H1 (cell line): ENCODE results near the gene PDE2A. TPM values are rescaled to one million over a fixed set of nuclear protein-coding genes. Genes with fewer than 3 reads are reported as not detected.

ENCODE experiments used
- CTCF ChIA-PET: fragments of 300-600 bp; sonication (Branson Sonifier 250); formaldehyde crosslinking; loops from one replicate; lab custom pipeline; 2021; ENCODE audit not compliant: partially characterized antibody; lab: Charles Lee
- POLR2A ChIA-PET: fragments of 300-600 bp; sonication (Branson Sonifier 250); formaldehyde crosslinking; loops from one replicate; lab custom pipeline; 2021; ENCODE audit warnings: inconsistent platforms; ENCODE audit not compliant: partially characterized antibody; lab: Charles Lee
- DNase-seq, 2 experiments: peaks; one replicate each; pipeline versions ENCODE4 v3.0.0 to v3.0.0-alpha.2; 2010 to 2022; ENCODE audit warnings: low spot score in 2 of 2, low read depth in 1 of 2, mixed read lengths in 1 of 2
- FAIRE-seq: peaks from 2 replicates; lab custom pipeline; 2011; peaks lifted over from hg19 to GRCh38; lab: Jason Lieb, UNC
- H2AFZ ChIP-seq: 2 replicates; pipeline ENCODE4 v1.8.1; 2012; ENCODE audit warnings: low read length, inconsistent platforms
- H2AK5ac ChIP-seq: 2 replicates; pipeline ENCODE4 v1.6.1; 2013; ENCODE audit warnings: low read depth, low read length
- H2BK120ac ChIP-seq: replicated peaks from 2 replicates; pipeline ENCODE3; 2013; ENCODE audit warnings: low read depth, low read length, inconsistent platforms
- H2BK12ac ChIP-seq: 2 replicates; pipeline ENCODE4 v1.6.1; 2013; ENCODE audit warnings: low read depth, low read length
- H2BK15ac ChIP-seq: 2 replicates; pipeline ENCODE4 v1.6.1; 2013; ENCODE audit warnings: low read length
- H2BK20ac ChIP-seq: 2 replicates; pipeline ENCODE4 v1.6.1; 2013; ENCODE audit warnings: low read length
- H2BK5ac ChIP-seq: 2 replicates; pipeline ENCODE4 v1.6.1; 2013; ENCODE audit warnings: low read depth, low read length
- H3K14ac ChIP-seq: 2 replicates; pipeline ENCODE4 v1.6.1; 2013; ENCODE audit warnings: inconsistent platforms; ENCODE audit not compliant: insufficient read length
- H3K18ac ChIP-seq: 2 replicates; pipeline ENCODE4 v1.6.1; 2013; ENCODE audit warnings: low read length; ENCODE audit errors: extremely low read depth
- H3K23ac ChIP-seq: 2 replicates; pipeline ENCODE4 v1.6.1; 2013; ENCODE audit warnings: inconsistent platforms; ENCODE audit not compliant: insufficient read length
- H3K23me2 ChIP-seq: 2 replicates; pipeline ENCODE4 v1.6.1; 2013; ENCODE audit warnings: low read depth, low read length
- H3K27ac ChIP-seq: 2 replicates; pipeline ENCODE4 v1.6.1; 2011; ENCODE audit warnings: low read depth, low read length, inconsistent platforms
- H3K27me3 ChIP-seq, 4 experiments: replicated peaks in 1 of 4; 1 replicate in 1 of 4; 2 replicates in 3 of 4; pipeline versions ENCODE4 v1.6.1 to v1.8.1; 2011 to 2013; ENCODE audit warnings: low read length in 3 of 4, mild to moderate bottlenecking in 3 of 4, inconsistent platforms in 2 of 4, mixed read lengths in 2 of 4, moderate library complexity in 1 of 4; ENCODE audit not compliant: control insufficient read depth in 3 of 4, insufficient read depth in 3 of 4; ENCODE audit errors: extremely low read depth in 1 of 4
- H3K36me3 ChIP-seq, 4 experiments: 2 replicates each; pipeline versions ENCODE4 v1.6.1 to v1.8.1; 2011 to 2013; ENCODE audit warnings: mild to moderate bottlenecking in 4 of 4, low read length in 3 of 4, moderate library complexity in 2 of 4, control low read depth in 1 of 4, inconsistent platforms in 1 of 4; ENCODE audit not compliant: insufficient read depth in 4 of 4, control insufficient read depth in 2 of 4
- H3K4ac ChIP-seq: replicated peaks from 2 replicates; pipeline ENCODE3; 2013; ENCODE audit warnings: low read length, low read depth, mixed read lengths, inconsistent platforms; ENCODE audit not compliant: insufficient read length
- H3K4me1 ChIP-seq, 4 experiments: replicated peaks in 1 of 4; 1 replicate in 1 of 4; 2 replicates in 3 of 4; pipeline versions ENCODE4 v1.6.1 to v1.8.1; 2011 to 2013; ENCODE audit warnings: low read length in 3 of 4, inconsistent platforms in 2 of 4, mixed read lengths in 1 of 4; ENCODE audit not compliant: insufficient read depth in 4 of 4, control insufficient read depth in 3 of 4
- H3K4me2 ChIP-seq, 2 experiments: 2 replicates each; pipeline versions ENCODE4 v1.6.1 to v1.8.1; 2011 to 2013; ENCODE audit warnings: low read depth in 2 of 2, low read length in 2 of 2, control low read depth in 1 of 2, inconsistent platforms in 1 of 2, mild to moderate bottlenecking in 1 of 2; ENCODE audit not compliant: insufficient read depth in 1 of 2
- H3K4me3 ChIP-seq, 4 experiments: fragments of 200-600, 300-600 bp in 1 of 4; sonication (generic), shearing (Covaris generic), sonication (Bioruptor Twin) in 1 of 4; 2 replicates each; pipeline versions ENCODE4 v1.5.1 to v1.8.1; 2011 to 2016; ENCODE audit warnings: low read length in 4 of 4, low read depth in 3 of 4, control low read depth in 2 of 4, inconsistent platforms in 2 of 4, mild to moderate bottlenecking in 2 of 4, mixed read lengths in 1 of 4, moderate library complexity in 1 of 4; ENCODE audit not compliant: insufficient read depth in 2 of 4; ENCODE audit errors: extremely low read depth in 1 of 4
- H3K56ac ChIP-seq: replicated peaks from 2 replicates; pipeline ENCODE3; 2013; ENCODE audit warnings: low read depth, mild to moderate bottlenecking, mixed read lengths, low read length, inconsistent platforms; ENCODE audit not compliant: insufficient read length
- H3K79me1 ChIP-seq: 2 replicates; pipeline ENCODE4 v1.6.1; 2013; ENCODE audit warnings: low read depth, low read length, control low read depth
- H3K79me2 ChIP-seq, 2 experiments: 2 replicates each; pipeline versions ENCODE4 v1.6.1 to v1.8.1; 2012 to 2013; ENCODE audit warnings: low read length in 2 of 2, mild to moderate bottlenecking in 2 of 2, inconsistent platforms in 1 of 2; ENCODE audit not compliant: insufficient read depth in 2 of 2, control insufficient read depth in 1 of 2
- H3K9ac ChIP-seq, 4 experiments: replicated peaks in 1 of 4; 1 replicate in 1 of 4; 2 replicates in 3 of 4; pipeline versions ENCODE4 v1.6.1 to v1.8.1; 2011 to 2013; ENCODE audit warnings: low read depth in 3 of 4, low read length in 3 of 4, control low read depth in 2 of 4, mild to moderate bottlenecking in 2 of 4, moderate library complexity in 2 of 4, inconsistent platforms in 1 of 4; ENCODE audit errors: extremely low read depth in 1 of 4
- H3K9me3 ChIP-seq, 2 experiments: 2 replicates each; pipeline versions ENCODE4 v1.6.1 to v1.8.1; 2012 to 2013; ENCODE audit warnings: mild to moderate bottlenecking in 2 of 2, moderate library complexity in 2 of 2, control low read depth in 1 of 2, inconsistent platforms in 1 of 2, low read depth in 1 of 2, low read length in 1 of 2, mixed read lengths in 1 of 2; ENCODE audit not compliant: insufficient read depth in 2 of 2
- H4K20me1 ChIP-seq, 2 experiments: replicated peaks in 1 of 2; 2 replicates each; pipeline versions ENCODE3 to v1.8.1; 2011 to 2013; ENCODE audit warnings: inconsistent platforms in 2 of 2, low read length in 2 of 2, mild to moderate bottlenecking in 1 of 2; ENCODE audit not compliant: insufficient read depth in 2 of 2, control insufficient read depth in 1 of 2
- H4K5ac ChIP-seq: 2 replicates; pipeline ENCODE4 v1.6.1; 2013; ENCODE audit warnings: low read length, low read depth, mixed read lengths, inconsistent platforms; ENCODE audit not compliant: insufficient read length
- H4K8ac ChIP-seq: 2 replicates; pipeline ENCODE4 v1.8.0; 2013; ENCODE audit warnings: mild to moderate bottlenecking, moderate library complexity, low read length, inconsistent platforms; ENCODE audit not compliant: insufficient read depth; ENCODE audit errors: extremely low read depth
- H4K91ac ChIP-seq: replicated peaks from 2 replicates; pipeline ENCODE3; 2013; ENCODE audit warnings: low read length, mixed read lengths, inconsistent platforms; ENCODE audit not compliant: insufficient read length
- CHD1 ChIP-seq: IDR thresholded peaks from 2 replicates; pipeline ENCODE4 v1.6.1; 2012; ENCODE audit warnings: low read depth, low read length, improper control_type of control experiment
- CTBP2 ChIP-seq: IDR thresholded peaks from 2 replicates; pipeline ENCODE4 v1.7.0; 2011; ENCODE audit warnings: borderline replicate concordance, mild to moderate bottlenecking, moderate library complexity, mixed read lengths, low read length; ENCODE audit not compliant: insufficient read depth, insufficient read length
- EGR1 ChIP-seq: IDR thresholded peaks from 2 replicates; pipeline ENCODE4 v1.6.1; 2011; ENCODE audit warnings: low read depth, low read length, borderline replicate concordance
- FOSL1 ChIP-seq: IDR thresholded peaks from 2 replicates; pipeline ENCODE4 v1.6.1; 2011; ENCODE audit warnings: mild to moderate bottlenecking, low read depth, low read length, moderate library complexity; ENCODE audit not compliant: insufficient read depth
- HDAC2 ChIP-seq, 2 experiments: fragments of 300-600 bp in 1 of 2; sonication (generic) in 1 of 2; IDR thresholded peaks; 2 replicates each; pipeline ENCODE4 v1.6.1; 2011 to 2012; ENCODE audit warnings: low read depth in 2 of 2, low read length in 2 of 2, mild to moderate bottlenecking in 2 of 2, moderate library complexity in 2 of 2, borderline replicate concordance in 1 of 2, inconsistent platforms in 1 of 2
- KDM5A ChIP-seq: fragments of 200-600 bp; IDR thresholded peaks from 2 replicates; pipeline ENCODE4 v1.7.1; 2012; ENCODE audit warnings: mild to moderate bottlenecking, low read length, inconsistent platforms, mixed read lengths
- MAX ChIP-seq: IDR thresholded peaks from 2 replicates; pipeline ENCODE4 v1.6.1; 2012; ENCODE audit warnings: inconsistent platforms
- SIX5 ChIP-seq: IDR thresholded peaks from 2 replicates; pipeline ENCODE4 v1.6.1; 2011; ENCODE audit warnings: mild to moderate bottlenecking, low read depth, low read length
- SRF ChIP-seq: IDR thresholded peaks from 2 replicates; pipeline ENCODE4 v1.6.1; 2011; ENCODE audit warnings: mild to moderate bottlenecking, low read depth, low read length, moderate library complexity
- SUZ12 ChIP-seq: fragments of 200-600 bp; sonication (generic); IDR thresholded peaks from 2 replicates; pipeline ENCODE4 v1.6.1; 2012; ENCODE audit warnings: mild to moderate bottlenecking, inconsistent platforms, low read length, moderate library complexity, mixed read lengths
- TAF1 ChIP-seq: IDR thresholded peaks from 2 replicates; pipeline ENCODE4 v1.6.1; 2011; ENCODE audit warnings: mild to moderate bottlenecking, low read depth, low read length
- YY1 ChIP-seq: IDR thresholded peaks from 2 replicates; pipeline ENCODE4 v1.6.1; 2011; ENCODE audit warnings: low read depth, mild to moderate bottlenecking, low read length
- ZNF274 ChIP-seq: IDR thresholded peaks from 2 replicates; pipeline ENCODE4 v1.7.0; 2012; ENCODE audit warnings: low read length, borderline replicate concordance; ENCODE audit errors: extremely low read depth
- WGBS, 2 experiments: shearing (Covaris generic) in 1 of 2; methylation state at CpG; one replicate each; pipeline versions ENCODE4 v1.1.6 to v1.1.7; 2013 to 2015; ENCODE audit warnings: low lambda C conversion rate in 2 of 2, mixed read lengths in 2 of 2, inconsistent platforms in 1 of 2, low coverage in 1 of 2, missing lambda C conversion rate in 1 of 2; ENCODE audit not compliant: insufficient replicate concordance in 2 of 2, insufficient coverage in 1 of 2, insufficient read length in 1 of 2; ENCODE audit errors: extremely low coverage in 1 of 2, missing lambda C conversion rate in 1 of 2; 5-methylcytosine and 5-hydroxymethylcytosine counted together
- polyA plus RNA-seq, 7 experiments: library from polyadenylated mRNA; depleted of rRNA in 3 of 7; stranded (reverse) in 5 of 7; unstranded in 2 of 7; fragments of >200 nt in 5 of 7; fragments of 200-250 nt in 2 of 7; gene quantifications; 1 replicate in 5 of 7; 2 replicates in 1 of 7; 4 replicates in 1 of 7; pipeline versions ENCODE4 v1.2.1 to v1.2.3, GENCODE V29; 2011 to 2013; ENCODE audit warnings: missing spikeins in 2 of 7, mixed read lengths in 2 of 7
- total RNA-seq: library from RNA; stranded (reverse); fragmentation: NEBNext Ultra II Directional; extraction: Animal tissue kit (Norgen Biotek cat#: 25700); gene quantifications from 2 replicates; pipeline ENCODE4 v1.2.1, GENCODE V29; 2021

PDE2A gene
- total and polyA plus RNA-seq, 2 of the 8 experiments (the other 6 are each of a cell fraction or from before 2014, with no cell fraction given): 3.4 to 7.1 TPM

- H3K4ac ChIP-seq: no peak overlapping the region
- H3K36me3 ChIP-seq: peaks cover 0 to 9% (median 0%) of the 10 kb centered on the region in 4 experiments; a peak in 4 of 8 replicates
- 0 out of 2 replicates have a peak overlapping the region, but pooled peaks have one; percentile 64 for H2BK12ac ChIP-seq
- no peak overlapping the region for H4K91ac ChIP-seq
- 0 out of 7 replicates have a peak overlapping the region, but pooled peaks of 1 of the 4 experiments have one; percentile 10 for H3K9ac ChIP-seq
- no peak overlapping the region for H3K23ac ChIP-seq
- no peak overlapping the region for H2BK120ac ChIP-seq
- peaks cover 10 to 20% of the 10 kb centered on the region in 2 experiments for H4K20me1 ChIP-seq
- H2BK20ac ChIP-seq: no peak overlapping the region
- H3K4me1 ChIP-seq: peaks cover 0 to 9% (median 5%) of the 10 kb centered on the region in 4 experiments; a peak in 3 of 7 replicates
- TF ChIP-seq KDM5A (no peak), FOSL1 (no peak), SRF (no peak), HDAC2 (IDR thresholded peaks at IDR 0.05; ENCODE audit: borderline replicate concordance in 1 of 2, low read depth in 2 of 2, low read length in 2 of 2) (no peak), TAF1 (no peak), SIX5 (no peak), YY1 (no peak), CTBP2 (no peak), ZNF274 (no peak), CHD1 (no peak), MAX (no peak), SUZ12 (no peak), EGR1 (no peak)
- ChIA-PET POLR2A (no interaction called here), CTCF (interaction anchor here (0.9 to 7.5 kb wide), 22 partner anchors 13 to 459 kb away, joined by 3 to 105 read pairs (median 3); partner anchors contain the start of gene STARD10)
- H3K79me2 ChIP-seq: peaks cover 0 to 43% of the 10 kb centered on the region in 2 experiments; a peak in 2 of 4 replicates
- peaks cover 14% of the 10 kb centered on the region; the same call in 1 of the 2 replicates for H3K79me1 ChIP-seq
- H3K56ac ChIP-seq: no peak overlapping the region
- no peak overlapping the region for H3K4me2 ChIP-seq
- H4K8ac ChIP-seq: no peak overlapping the region
- no peak overlapping the region for H2BK15ac ChIP-seq
- H2BK5ac ChIP-seq: 0 out of 2 replicates have a peak overlapping the region, but pooled peaks have one; percentile 2
- H3K14ac ChIP-seq: no peak overlapping the region
- 91% methylated on average over 9 of the region's 9 CpGs; no CpG with 5 or more reads in 1 of the 2 experiments for WGBS, 2 experiments
- no peak overlapping the region for H2AFZ ChIP-seq
- H3K9me3 ChIP-seq: no peaks in the 10 kb centered on the region
- H3K27ac ChIP-seq: no peak overlapping the region
- DNase-seq: no peak
- no peak overlapping the region for H4K5ac ChIP-seq
- no peak overlapping the region for H3K4me3 ChIP-seq
- no peak for FAIRE-seq
- H3K27me3 ChIP-seq: no peaks in the 10 kb centered on the region
- H3K18ac ChIP-seq: no peak overlapping the region
- no peaks in the 10 kb centered on the region for H3K23me2 ChIP-seq
- H2AK5ac ChIP-seq: no peak overlapping the region
Measured at GRCh38 chr11:72723508-72723907, 49.3 kb upstream of the PDE2A start.
